ENCODE measurements around the gene PSMD8.

- TF ChIP-seq SP1 (IDR thresholded peaks at IDR 0.05), result no peak
- TF ChIP-seq BHLHE40 (IDR thresholded peaks at IDR 0.05; ENCODE audit: borderline replicate concordance), result no peak
- TF ChIP-seq PKNOX1 (IDR thresholded peaks at IDR 0.05), result no peak
- no peak for TF ChIP-seq FOXA1 (IDR thresholded peaks at IDR 0.05)
These were observed 48.1 kb downstream of the PSMD8 start for GRCh38 chr19:38422438-38422837.

Data from HEK293T (cell line).